H9 (cell line): ENCODE data around the gene TTC9C. TPM values are rescaled to one million over a fixed set of nuclear protein-coding genes. Genes with fewer than 3 reads are reported as not detected.

ENCODE experiments used
- DNase-seq: peaks from one replicate; pipeline ENCODE4 v3.0.0-alpha.2; 2017
- H2AFZ ChIP-seq: one replicate; pipeline ENCODE4 v1.6.1; 2013; ENCODE audit warnings: mild to moderate bottlenecking, low read length, control low read depth, moderate library complexity
- H2AK5ac ChIP-seq: 2 replicates; pipeline ENCODE4 v1.6.1; 2013; ENCODE audit warnings: low read length, control low read depth, mixed read lengths; ENCODE audit not compliant: insufficient read length
- H2BK120ac ChIP-seq: one replicate; pipeline ENCODE4 v1.6.1; 2013; ENCODE audit warnings: low read depth, mild to moderate bottlenecking, low read length, control low read depth, inconsistent platforms; ENCODE audit not compliant: poor library complexity, severe bottlenecking
- H2BK12ac ChIP-seq: 2 replicates; pipeline ENCODE4 v1.6.1; 2013; ENCODE audit warnings: low read length, control low read depth, mixed read lengths, low read depth; ENCODE audit not compliant: insufficient read length
- H2BK15ac ChIP-seq: 2 replicates; pipeline ENCODE4 v1.6.1; 2013; ENCODE audit warnings: low read depth, low read length, control low read depth
- H2BK20ac ChIP-seq: one replicate; pipeline ENCODE4 v1.6.1; 2013; ENCODE audit warnings: low read depth, mild to moderate bottlenecking, low read length, control low read depth, inconsistent platforms; ENCODE audit not compliant: poor library complexity, severe bottlenecking
- H2BK5ac ChIP-seq: 2 replicates; pipeline ENCODE4 v1.6.1; 2013; ENCODE audit warnings: low read length, control low read depth, mixed read lengths; ENCODE audit not compliant: insufficient read length
- H3K14ac ChIP-seq: 2 replicates; pipeline ENCODE4 v1.6.1; 2013; ENCODE audit warnings: low read length, control low read depth; ENCODE audit not compliant: insufficient read depth
- H3K18ac ChIP-seq: 2 replicates; pipeline ENCODE4 v1.6.1; 2013; ENCODE audit warnings: low read depth, mild to moderate bottlenecking, mixed read lengths, low read length, control low read depth; ENCODE audit not compliant: insufficient read length
- H3K23ac ChIP-seq: 2 replicates; pipeline ENCODE4 v1.6.1; 2013; ENCODE audit warnings: low read length, control low read depth, mixed read lengths, low read depth; ENCODE audit not compliant: insufficient read length
- H3K23me2 ChIP-seq: 2 replicates; pipeline ENCODE4 v1.6.1; 2013; ENCODE audit warnings: low read depth, mild to moderate bottlenecking, mixed read lengths, low read length, control low read depth; ENCODE audit not compliant: insufficient read length, poor library complexity, severe bottlenecking
- H3K27ac ChIP-seq: 2 replicates; pipeline ENCODE4 v1.5.1; 2013; ENCODE audit warnings: low read length, control low read depth, mixed read lengths, low read depth; ENCODE audit not compliant: insufficient read length
- H3K27me3 ChIP-seq: 2 replicates; pipeline ENCODE4 v1.6.1; 2013; ENCODE audit warnings: low read length, control low read depth, inconsistent platforms; ENCODE audit not compliant: insufficient read depth
- H3K4ac ChIP-seq: 2 replicates; pipeline ENCODE4 v1.6.1; 2013; ENCODE audit warnings: low read depth, mild to moderate bottlenecking, control low read depth, inconsistent platforms, low read length, moderate library complexity
- H3K4me1 ChIP-seq: 2 replicates; pipeline ENCODE4 v1.6.1; 2013; ENCODE audit warnings: low read length, control low read depth, inconsistent platforms; ENCODE audit not compliant: insufficient read depth
- H3K4me2 ChIP-seq: 2 replicates; pipeline ENCODE4 v1.6.1; 2013; ENCODE audit warnings: low read length, control low read depth, mixed read lengths; ENCODE audit not compliant: insufficient read length, insufficient read depth
- H3K56ac ChIP-seq: 2 replicates; pipeline ENCODE4 v1.6.1; 2013; ENCODE audit warnings: low read depth, mild to moderate bottlenecking, mixed read lengths, low read length, control low read depth; ENCODE audit not compliant: insufficient read length
- H3K79me1 ChIP-seq: 2 replicates; pipeline ENCODE4 v1.6.1; 2013; ENCODE audit warnings: low read depth, mild to moderate bottlenecking, moderate library complexity, low read length, control low read depth, inconsistent platforms; ENCODE audit not compliant: insufficient read depth, poor library complexity, severe bottlenecking
- H3K79me2 ChIP-seq: 2 replicates; pipeline ENCODE4 v1.6.1; 2013; ENCODE audit warnings: low read length, control low read depth, inconsistent platforms; ENCODE audit not compliant: insufficient read depth
- H3K9ac ChIP-seq: 2 replicates; pipeline ENCODE4 v1.6.1; 2013; ENCODE audit warnings: low read length, control low read depth, mixed read lengths; ENCODE audit not compliant: insufficient read length; ENCODE audit errors: extremely low read depth
- H3K9me3 ChIP-seq: one replicate; pipeline ENCODE4 v1.6.1; 2013; ENCODE audit warnings: low read depth, low read length, inconsistent platforms; ENCODE audit not compliant: control insufficient read depth
- H3T11ph ChIP-seq: one replicate; pipeline ENCODE4 v1.6.1; 2013; ENCODE audit warnings: mild to moderate bottlenecking, low read length, control low read depth, inconsistent platforms
- H4K20me1 ChIP-seq: one replicate; pipeline ENCODE4 v1.6.1; 2013; ENCODE audit not compliant: control insufficient read depth, insufficient read length, insufficient read depth
- H4K5ac ChIP-seq: 2 replicates; pipeline ENCODE4 v1.6.1; 2013; ENCODE audit warnings: low read depth, mild to moderate bottlenecking, mixed read lengths, low read length, control low read depth; ENCODE audit not compliant: insufficient read length
- H4K8ac ChIP-seq: replicated peaks from 2 replicates; pipeline ENCODE4 v1.6.1; 2013; ENCODE audit warnings: low read length, control low read depth, mixed read lengths, low read depth; ENCODE audit not compliant: insufficient read length
- H4K91ac ChIP-seq: 2 replicates; pipeline ENCODE4 v1.6.1; 2013; ENCODE audit warnings: low read depth, mild to moderate bottlenecking, moderate library complexity, mixed read lengths, low read length, control low read depth; ENCODE audit not compliant: insufficient read length
- H3K27ac Mint-ChIP-seq, 3 experiments: 2 replicates in 2 of 3; 3 replicates in 1 of 3; pipeline ENCODE4 v1.8.0; 2020 to 2021; ENCODE audit warnings: mixed read lengths in 3 of 3, mild to moderate bottlenecking in 1 of 3, moderate library complexity in 1 of 3
- H3K27me3 Mint-ChIP-seq: 2 replicates; pipeline ENCODE4 v1.8.0; 2021; ENCODE audit warnings: low read depth, mild to moderate bottlenecking, moderate library complexity, mixed read lengths
- H3K36me3 Mint-ChIP-seq, 3 experiments: 2 replicates in 2 of 3; 3 replicates in 1 of 3; pipeline ENCODE4 v1.8.0; 2020 to 2021; ENCODE audit warnings: low read depth in 3 of 3, mixed read lengths in 3 of 3; ENCODE audit not compliant: insufficient read depth in 1 of 3
- H3K4me1 Mint-ChIP-seq, 2 experiments: 2 replicates each; pipeline ENCODE4 v1.8.0; 2020; ENCODE audit warnings: mixed read lengths in 2 of 2
- H3K4me3 Mint-ChIP-seq, 2 experiments: 2 replicates in 1 of 2; 3 replicates in 1 of 2; pipeline ENCODE4 v1.8.0; 2020 to 2021; ENCODE audit warnings: mild to moderate bottlenecking in 2 of 2, mixed read lengths in 2 of 2, moderate library complexity in 1 of 2
- H3K9me3 Mint-ChIP-seq, 2 experiments: 2 replicates in 1 of 2; 3 replicates in 1 of 2; pipeline ENCODE4 v1.8.0; 2020; ENCODE audit warnings: mild to moderate bottlenecking in 2 of 2, mixed read lengths in 2 of 2, moderate library complexity in 1 of 2
- WGBS: extraction: QIAGEN DNeasy Blood & Tissue Kit; methylation state at CpG from one replicate; pipeline ENCODE4 v1.1.7; 2013; ENCODE audit warnings: missing lambda C conversion rate, low lambda C conversion rate, mixed read lengths; ENCODE audit not compliant: insufficient read length; ENCODE audit errors: extremely low coverage; 5-methylcytosine and 5-hydroxymethylcytosine counted together
- total RNA-seq: library from RNA; stranded (reverse); gene quantifications from 2 replicates; pipeline ENCODE4 v1.2.1, GENCODE V29; 2021
- TF ChIP-seq, protein P1 (sequence below): fragments of 200-600 bp; sonication (generic); conservative IDR thresholded peaks from 3 replicates; pipeline ENCODE4 v1.8.0; 2021; ENCODE audit warnings: antibody characterized with exemption, mild to moderate bottlenecking

Gene TTC9C
- total RNA-seq, 1 experiment from 2014 or later: 33.4 TPM

DNA sequence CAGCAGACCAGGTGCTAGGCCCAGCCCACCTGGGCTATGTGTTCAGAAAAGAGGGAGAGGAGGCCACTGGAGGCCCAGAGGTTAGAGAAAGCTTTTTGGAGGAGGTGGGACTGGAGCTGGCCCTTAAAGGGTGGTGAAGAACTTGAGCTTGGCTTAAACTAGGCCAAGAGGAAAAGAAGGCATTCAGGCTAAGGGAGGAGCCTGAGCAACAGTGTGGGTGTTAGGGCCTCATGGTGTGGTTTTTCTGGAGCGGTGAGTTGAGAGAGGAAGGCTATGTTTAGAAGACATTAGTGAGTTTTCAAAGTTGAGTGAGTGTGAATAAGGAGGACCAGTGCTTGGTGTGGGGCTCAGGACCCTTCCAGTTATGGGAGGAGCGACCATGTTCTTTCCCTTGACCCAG lies 49.1 kb downstream of the TTC9C start:
- Histone ChIP-seq H2BK5ac (no peak overlapping the region), H3T11ph (no peak overlapping the region), H4K20me1 (no peaks in the 10 kb centered on the region), H2BK20ac (no peak overlapping the region), H3K4me2 (no peak overlapping the region), H3K9ac (no peak overlapping the region), H3K18ac (no peak overlapping the region), H3K27me3 (no peaks in the 10 kb centered on the region), H3K56ac (no peak overlapping the region), H3K23ac (no peak overlapping the region), H3K79me1 (no peaks in the 10 kb centered on the region), H3K79me2 (peaks cover 3% of the 10 kb centered on the region; the same call in 1 of the 2 replicates), H3K14ac (no peak overlapping the region), H3K4ac (no peak overlapping the region), H4K8ac (no peak overlapping the region), H2AK5ac (no peak overlapping the region), H2BK120ac (no peak overlapping the region), H4K5ac (no peak overlapping the region), H3K23me2 (peaks cover 3% of the 10 kb centered on the region), H3K27ac (no peak overlapping the region), H3K4me1 (no peaks in the 10 kb centered on the region), H4K91ac (no peak overlapping the region), H3K9me3 (no peaks in the 10 kb centered on the region), H2AFZ (no peak overlapping the region), H2BK12ac (no peak overlapping the region), H2BK15ac (no peak overlapping the region)
- no peaks in the 10 kb centered on the region for H3K4me1 Mint-ChIP-seq
- no peaks in the 10 kb centered on the region for H3K27me3 Mint-ChIP-seq
- DNase-seq: no peak
- no CpG with 5 or more reads among the region's 2 CpGs for whole genome bisulfite sequencing
- no peaks in the 10 kb centered on the region for H3K9me3 Mint-ChIP-seq
- TF ChIP-seq, protein P1, sequence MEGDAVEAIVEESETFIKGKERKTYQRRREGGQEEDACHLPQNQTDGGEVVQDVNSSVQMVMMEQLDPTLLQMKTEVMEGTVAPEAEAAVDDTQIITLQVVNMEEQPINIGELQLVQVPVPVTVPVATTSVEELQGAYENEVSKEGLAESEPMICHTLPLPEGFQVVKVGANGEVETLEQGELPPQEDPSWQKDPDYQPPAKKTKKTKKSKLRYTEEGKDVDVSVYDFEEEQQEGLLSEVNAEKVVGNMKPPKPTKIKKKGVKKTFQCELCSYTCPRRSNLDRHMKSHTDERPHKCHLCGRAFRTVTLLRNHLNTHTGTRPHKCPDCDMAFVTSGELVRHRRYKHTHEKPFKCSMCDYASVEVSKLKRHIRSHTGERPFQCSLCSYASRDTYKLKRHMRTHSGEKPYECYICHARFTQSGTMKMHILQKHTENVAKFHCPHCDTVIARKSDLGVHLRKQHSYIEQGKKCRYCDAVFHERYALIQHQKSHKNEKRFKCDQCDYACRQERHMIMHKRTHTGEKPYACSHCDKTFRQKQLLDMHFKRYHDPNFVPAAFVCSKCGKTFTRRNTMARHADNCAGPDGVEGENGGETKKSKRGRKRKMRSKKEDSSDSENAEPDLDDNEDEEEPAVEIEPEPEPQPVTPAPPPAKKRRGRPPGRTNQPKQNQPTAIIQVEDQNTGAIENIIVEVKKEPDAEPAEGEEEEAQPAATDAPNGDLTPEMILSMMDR: no peak
- no peak overlapping the region for H3K4me3 Mint-ChIP-seq
- peak overlapping the region in 1 of 3 experiments; percentile 41; a peak in 2 of 7 replicates for H3K27ac Mint-ChIP-seq
- H3K36me3 Mint-ChIP-seq: peaks cover 37 to 71% (median 60%) of the 10 kb centered on the region in 3 experiments
